ENCODE measurements around the gene PRTFDC1. TPM values are rescaled to one million over a fixed set of nuclear protein-coding genes. Genes with fewer than 3 reads are reported as not detected.

The PRTFDC1 gene
- total RNA-seq, 4 donors from 2014 or later = 0.31 to 5.4 (median 2.3) TPM; not detected in 1

- intact Hi-C loops (cut with DNase I; ENCODE audit: low total_unique reads) = no loop called here
These were observed 60.6 kb downstream of the PRTFDC1 start for GRCh38 chr10:24891823-24892222.

DNA sequence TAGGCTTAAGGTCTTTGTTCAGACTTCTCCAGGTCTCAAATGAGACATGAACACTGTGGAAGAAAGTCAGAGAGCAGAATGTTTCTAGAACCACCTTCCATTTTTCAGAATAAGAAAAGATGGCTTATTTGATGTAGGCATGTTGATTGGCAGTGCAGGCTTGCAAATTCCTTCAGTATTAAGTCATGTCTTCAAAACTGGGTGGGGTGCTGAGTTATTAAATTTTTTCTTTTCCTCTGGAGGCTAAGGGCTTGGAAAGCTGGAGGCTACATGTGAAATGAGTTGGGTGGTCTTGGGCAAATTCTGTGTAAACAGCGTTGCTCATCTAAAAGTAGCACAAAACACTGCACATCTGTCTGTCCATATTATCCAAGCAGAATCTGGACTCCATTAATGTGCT is 62.8 kb downstream of the PRTFDC1 start:
- Histone ChIP-seq H3K36me3 (no peaks in the 10 kb centered on the region), H3K27me3 (no peaks in the 10 kb centered on the region), H3K9me3 (no peaks in the 10 kb centered on the region), H3K4me3 (no peak overlapping the region), H3K27ac (no peak overlapping the region), H3K4me1 (no peaks in the 10 kb centered on the region)
- DNase-seq = no peak
- in situ Hi-C loops (cut with MboI; ENCODE audit: low sequenced_read_pairs in 4 of 4) = no loop called here
- TF ChIP-seq, protein P1, sequence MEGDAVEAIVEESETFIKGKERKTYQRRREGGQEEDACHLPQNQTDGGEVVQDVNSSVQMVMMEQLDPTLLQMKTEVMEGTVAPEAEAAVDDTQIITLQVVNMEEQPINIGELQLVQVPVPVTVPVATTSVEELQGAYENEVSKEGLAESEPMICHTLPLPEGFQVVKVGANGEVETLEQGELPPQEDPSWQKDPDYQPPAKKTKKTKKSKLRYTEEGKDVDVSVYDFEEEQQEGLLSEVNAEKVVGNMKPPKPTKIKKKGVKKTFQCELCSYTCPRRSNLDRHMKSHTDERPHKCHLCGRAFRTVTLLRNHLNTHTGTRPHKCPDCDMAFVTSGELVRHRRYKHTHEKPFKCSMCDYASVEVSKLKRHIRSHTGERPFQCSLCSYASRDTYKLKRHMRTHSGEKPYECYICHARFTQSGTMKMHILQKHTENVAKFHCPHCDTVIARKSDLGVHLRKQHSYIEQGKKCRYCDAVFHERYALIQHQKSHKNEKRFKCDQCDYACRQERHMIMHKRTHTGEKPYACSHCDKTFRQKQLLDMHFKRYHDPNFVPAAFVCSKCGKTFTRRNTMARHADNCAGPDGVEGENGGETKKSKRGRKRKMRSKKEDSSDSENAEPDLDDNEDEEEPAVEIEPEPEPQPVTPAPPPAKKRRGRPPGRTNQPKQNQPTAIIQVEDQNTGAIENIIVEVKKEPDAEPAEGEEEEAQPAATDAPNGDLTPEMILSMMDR (IDR thresholded peaks at IDR 0.05 in 4 of 5, conservative IDR thresholded peaks at IDR 0.05 in 1 of 5) = no peak
- no peak for TF ChIP-seq POLR2A (IDR thresholded peaks at IDR 0.05)
- peak in 1 of 2 donors; percentile 19 for ATAC-seq
- intact Hi-C loops (cut with DNase I; ENCODE audit: low total_unique reads) = no loop called here

More at GRCh38 chr10:24891823-24892222, 60.6 kb downstream of the PRTFDC1 start:
- ATAC-seq = no peak
- Histone ChIP-seq H3K27me3 (no peaks in the 10 kb centered on the region), H3K9me3 (no peaks in the 10 kb centered on the region), H3K27ac (no peak overlapping the region), H3K4me3 (no peak overlapping the region), H3K4me1 (no peaks in the 10 kb centered on the region), H3K36me3 (no peaks in the 10 kb centered on the region)
- no peak for DNase-seq
- in situ Hi-C loops (cut with MboI; ENCODE audit: low sequenced_read_pairs in 4 of 4) = no loop called here
- TF ChIP-seq, protein P1 (IDR thresholded peaks at IDR 0.05 in 4 of 5, conservative IDR thresholded peaks at IDR 0.05 in 1 of 5) = no peak
- no peak for TF ChIP-seq POLR2A (IDR thresholded peaks at IDR 0.05)

DNA sequence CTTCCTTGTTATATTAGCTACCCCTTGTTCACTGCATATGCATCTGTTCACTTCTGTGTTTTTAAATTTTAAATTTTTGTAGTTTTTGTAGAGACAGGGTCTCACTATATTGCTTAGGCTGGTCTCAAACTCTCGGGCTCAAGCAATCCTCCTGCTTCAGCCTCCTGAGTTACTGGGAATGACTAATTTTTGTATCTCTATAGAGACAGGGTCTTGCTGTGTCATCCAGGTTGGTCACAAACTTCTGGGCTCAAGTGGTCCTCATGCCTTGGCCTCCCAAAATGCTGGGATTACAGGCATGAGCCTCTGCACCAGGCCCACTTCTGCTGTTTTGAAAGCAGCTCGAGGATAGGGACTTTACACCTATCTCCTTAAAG is 64.6 kb downstream of the PRTFDC1 start:
- H3K36me3 ChIP-seq = no peaks in the 10 kb centered on the region
- DNase-seq (no peak), ATAC-seq (no peak)
- intact Hi-C loops (cut with DNase I; ENCODE audit: low total_unique reads) = no loop called here
- H3K9me3 ChIP-seq = no peaks in the 10 kb centered on the region
- in situ Hi-C loops (cut with MboI; ENCODE audit: low sequenced_read_pairs in 4 of 4) = no loop called here
- H3K4me3 ChIP-seq = no peak overlapping the region
- no peak overlapping the region for H3K27ac ChIP-seq
- no peaks in the 10 kb centered on the region for H3K4me1 ChIP-seq
- TF ChIP-seq, protein P1 (IDR thresholded peaks at IDR 0.05 in 4 of 5, conservative IDR thresholded peaks at IDR 0.05 in 1 of 5) = no peak
- TF ChIP-seq POLR2A (IDR thresholded peaks at IDR 0.05) = no peak
- no peaks in the 10 kb centered on the region for H3K27me3 ChIP-seq

DNA sequence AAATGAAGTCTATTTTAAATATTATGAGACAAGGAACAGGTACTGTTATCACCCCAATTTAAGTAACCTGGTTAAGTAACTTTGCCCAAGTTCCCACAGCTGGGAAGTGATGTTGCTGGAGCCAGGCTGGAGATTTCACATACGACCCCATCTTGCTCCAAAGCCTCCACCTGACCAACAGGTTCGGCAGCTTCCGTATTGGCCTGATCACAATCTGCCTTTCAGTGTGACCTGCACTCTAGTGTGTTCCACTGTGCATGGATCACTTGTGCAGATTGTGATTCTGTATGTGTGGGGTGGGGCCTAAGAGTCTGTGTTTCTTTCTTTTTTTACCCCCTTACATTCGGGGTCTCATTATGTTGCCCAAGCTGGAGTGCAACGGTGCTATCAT is 66.1 kb downstream of the PRTFDC1 start:
- in situ Hi-C loops (cut with MboI; ENCODE audit: low sequenced_read_pairs in 4 of 4) = no loop called here
- no peak for ATAC-seq
- H3K27me3 ChIP-seq = no peaks in the 10 kb centered on the region
- DNase-seq = no peak
- intact Hi-C loops (cut with DNase I; ENCODE audit: low total_unique reads) = no loop called here
- no peak overlapping the region for H3K27ac ChIP-seq
- H3K36me3 ChIP-seq = no peaks in the 10 kb centered on the region
- H3K9me3 ChIP-seq = no peaks in the 10 kb centered on the region
- no peaks in the 10 kb centered on the region for H3K4me1 ChIP-seq
- TF ChIP-seq, protein P1 (IDR thresholded peaks at IDR 0.05 in 4 of 5, conservative IDR thresholded peaks at IDR 0.05 in 1 of 5) = no peak
- no peak for TF ChIP-seq POLR2A (IDR thresholded peaks at IDR 0.05)
- H3K4me3 ChIP-seq = no peak overlapping the region
